Fibroblast of mammary gland (primary cell): ENCODE data around the gene PKP4.
A peak's percentile ranks its signal among the peaks of the same experiment; 100 is the strongest.

ENCODE experiments used
- DNase-seq: peaks from one replicate; pipeline ENCODE4 v3.0.0-alpha.2; 2010; ENCODE audit warnings: low read depth
- H3K4me3 ChIP-seq: 2 replicates; pipeline ENCODE4 v1.5.1; 2011; ENCODE audit warnings: low read depth, mild to moderate bottlenecking, low read length, moderate library complexity; ENCODE audit not compliant: control insufficient read depth
- CTCF ChIP-seq: conservative IDR thresholded peaks from 2 replicates; pipeline ENCODE4 v1.5.1; 2011; ENCODE audit warnings: low read depth, low read length, inconsistent platforms; ENCODE audit not compliant: control insufficient read depth, insufficient read depth

PKP4 gene

GRCh38 chr2:158491072-158491471 lies 34.3 kb downstream of the PKP4 start:
- no peak for TF ChIP-seq CTCF
- no peak for DNase-seq
- no peak overlapping the region for H3K4me3 ChIP-seq

GRCh38 chr2:158493458-158493857 lies 36.7 kb downstream of the PKP4 start:
- DNase-seq = no peak
- no peak for TF ChIP-seq CTCF
- no peak overlapping the region for H3K4me3 ChIP-seq

- peak; percentile 44 for DNase-seq
- TF ChIP-seq CTCF = no peak
- no peak overlapping the region for H3K4me3 ChIP-seq
Observed at GRCh38 chr2:158495175-158495574, 38.4 kb downstream of the PKP4 start.

- no peak overlapping the region for H3K4me3 ChIP-seq
- no peak for TF ChIP-seq CTCF
- no peak for DNase-seq
Observed at GRCh38 chr2:158496986-158497385, 40.2 kb downstream of the PKP4 start.

GRCh38 chr2:158497486-158497885 lies 40.7 kb downstream of the PKP4 start:
- no peak for TF ChIP-seq CTCF
- DNase-seq = peak; percentile 50
- no peak overlapping the region for H3K4me3 ChIP-seq

- DNase-seq = no peak
- TF ChIP-seq CTCF = no peak
- H3K4me3 ChIP-seq = no peak overlapping the region
Observed at GRCh38 chr2:158498043-158498748, 41.4 kb downstream of the PKP4 start.

- H3K4me3 ChIP-seq = no peak overlapping the region
- DNase-seq = no peak
- TF ChIP-seq CTCF = no peak
Observed at GRCh38 chr2:158498749-158499136, 42.0 kb downstream of the PKP4 start.
